SK-N-SH (cell line): ENCODE measurements around the gene KCNJ4. TPM values are rescaled to one million over a fixed set of nuclear protein-coding genes. Genes with fewer than 3 reads are reported as not detected.

ENCODE experiments used
- CTCF ChIA-PET: fragments of 300-600, 350-600 bp; formaldehyde crosslinking; extraction: SDS; loops from one replicate; lab custom pipeline; 2021; lab: Yijun Ruan, JAX
- POLR2A ChIA-PET: fragments of 350-600 bp; sonication (Branson Sonifier 250); formaldehyde crosslinking; extraction: SDS; loops from one replicate; lab custom pipeline; 2020; ENCODE audit warnings: antibody characterized with exemption, inconsistent platforms; lab: Yijun Ruan, JAX
- DNase-seq: peaks from one replicate; pipeline ENCODE4 v3.0.0; 2012
- H2AFZ ChIP-seq: fragments of 200-600 bp; sonication (generic); 2 replicates; pipeline ENCODE4 v1.8.1; 2016; ENCODE audit warnings: antibody characterized with exemption, mild to moderate bottlenecking, low read depth
- H3F3A ChIP-seq: fragments of 200-600 bp; sonication (generic); replicated peaks from 2 replicates; pipeline ENCODE3; 2016; ENCODE audit warnings: antibody characterized with exemption, mild to moderate bottlenecking; ENCODE audit not compliant: insufficient read depth
- H3K27ac ChIP-seq, 2 experiments: fragments of 200-500 bp in 1 of 2; fragments of 200-600 bp in 1 of 2; sonication (Bioruptor generic) in 1 of 2; sonication (generic), shearing (Covaris generic) in 1 of 2; 2 replicates each; pipeline versions ENCODE4 v1.5.1 to v1.6.1; 2014 to 2016; ENCODE audit warnings: low read depth in 2 of 2, inconsistent platforms in 1 of 2, low read length in 1 of 2, mild to moderate bottlenecking in 1 of 2, mixed read lengths in 1 of 2
- H3K27me3 ChIP-seq: fragments of 200-600 bp; sonication (generic), shearing (Covaris generic); 2 replicates; pipeline ENCODE4 v1.6.1; 2016; ENCODE audit warnings: mixed run types; ENCODE audit not compliant: insufficient read depth
- H3K36me3 ChIP-seq, 2 experiments: fragments of 200-500 bp in 1 of 2; fragments of 200-600 bp in 1 of 2; sonication (Bioruptor generic) in 1 of 2; sonication (generic) in 1 of 2; replicated peaks in 1 of 2; 2 replicates each; pipeline versions ENCODE3 to v1.5.1; 2014 to 2016; ENCODE audit warnings: low read length in 1 of 2, mild to moderate bottlenecking in 1 of 2; ENCODE audit not compliant: insufficient read depth in 2 of 2, control insufficient read depth in 1 of 2
- H3K4me1 ChIP-seq, 2 experiments: fragments of 200-500 bp in 1 of 2; fragments of 200-600 bp in 1 of 2; sonication (Bioruptor generic) in 1 of 2; sonication (generic), shearing (Covaris generic) in 1 of 2; 2 replicates each; pipeline versions ENCODE4 v1.5.1 to v1.6.1; 2014 to 2016; ENCODE audit warnings: low read depth in 1 of 2, low read length in 1 of 2, mixed run types in 1 of 2; ENCODE audit not compliant: insufficient read depth in 2 of 2, control insufficient read depth in 1 of 2
- H3K4me2 ChIP-seq: fragments of 200-600 bp; sonication (generic), shearing (Covaris generic); 2 replicates; pipeline ENCODE4 v1.6.1; 2017; ENCODE audit warnings: mixed run types
- H3K4me3 ChIP-seq, 2 experiments: fragments of 200-500 bp in 1 of 2; fragments of 200-600 bp in 1 of 2; sonication (Bioruptor generic) in 1 of 2; sonication (generic), shearing (Covaris generic) in 1 of 2; 2 replicates each; pipeline versions ENCODE4 v1.5.1 to v1.8.1; 2014 to 2016; ENCODE audit warnings: low read depth in 2 of 2, inconsistent platforms in 1 of 2, low read length in 1 of 2, mild to moderate bottlenecking in 1 of 2, mixed read lengths in 1 of 2, moderate library complexity in 1 of 2
- H3K79me2 ChIP-seq: fragments of 200-600 bp; sonication (generic); 2 replicates; pipeline ENCODE4 v1.8.1; 2017; ENCODE audit warnings: mild to moderate bottlenecking; ENCODE audit not compliant: insufficient read depth
- H3K9ac ChIP-seq: fragments of 200-600 bp; sonication (generic); 2 replicates; pipeline ENCODE4 v1.6.1; 2017; ENCODE audit warnings: mixed run types
- H3K9me2 ChIP-seq: fragments of 200-600 bp; sonication (generic); 2 replicates; pipeline ENCODE4 v1.6.1; 2017; ENCODE audit warnings: mixed run types
- H3K9me3 ChIP-seq: fragments of 200-600 bp; sonication (generic); 2 replicates; pipeline ENCODE4 v1.6.1; 2017; ENCODE audit warnings: mixed run types, mild to moderate bottlenecking, moderate library complexity
- H4K20me1 ChIP-seq: fragments of 200-600 bp; sonication (generic); 2 replicates; pipeline ENCODE4 v1.6.1; 2017; ENCODE audit warnings: mild to moderate bottlenecking, mixed run types; ENCODE audit not compliant: insufficient read depth
- CHD2 ChIP-seq: fragments of 150-350 bp; IDR thresholded peaks from 2 replicates; pipeline ENCODE4 v1.6.1; 2018; ENCODE audit warnings: low read length; ENCODE audit not compliant: partially characterized antibody
- ELF1 ChIP-seq: IDR thresholded peaks from 2 replicates; pipeline ENCODE4 v1.4.0; 2012
- EZH2phosphoT487 ChIP-seq: fragments of 200-600 bp; sonication (generic); IDR thresholded peaks from 2 replicates; pipeline ENCODE4 v1.6.1; 2017; ENCODE audit warnings: low read depth, mixed run types, mild to moderate bottlenecking, antibody characterized with exemption, moderate library complexity, borderline replicate concordance
- FOSL2 ChIP-seq: IDR thresholded peaks from 2 replicates; pipeline ENCODE4 v1.4.0; 2012; ENCODE audit warnings: low read depth, mild to moderate bottlenecking, moderate library complexity, borderline replicate concordance
- GABPA ChIP-seq: IDR thresholded peaks from 2 replicates; pipeline ENCODE4 v1.4.0; 2012; ENCODE audit warnings: low read depth, mild to moderate bottlenecking
- IRF3 ChIP-seq: fragments of 150-350 bp; IDR thresholded peaks from 2 replicates; pipeline ENCODE4 v1.6.1; 2016; ENCODE audit warnings: mild to moderate bottlenecking, low read depth, low read length
- MAX ChIP-seq: IDR thresholded peaks from 2 replicates; pipeline ENCODE4 v1.4.0; 2012; ENCODE audit warnings: low read depth
- NFIC ChIP-seq: IDR thresholded peaks from 2 replicates; pipeline ENCODE4 v1.4.0; 2012; ENCODE audit warnings: borderline replicate concordance
- NRF1 ChIP-seq: IDR thresholded peaks from 2 replicates; pipeline ENCODE4 v1.6.1; 2012; ENCODE audit warnings: low read depth, mild to moderate bottlenecking, low read length
- PBX3 ChIP-seq: IDR thresholded peaks from 2 replicates; pipeline ENCODE4; 2012
- POLR2AphosphoS5 ChIP-seq: IDR thresholded peaks from 2 replicates; pipeline ENCODE4 v1.6.1; 2012; ENCODE audit warnings: low read depth, low read length
- RFX5 ChIP-seq: IDR thresholded peaks from 2 replicates; pipeline ENCODE4 v1.6.1; 2012; ENCODE audit warnings: mild to moderate bottlenecking, improper control_type of control experiment, low read length
- RXRA ChIP-seq: IDR thresholded peaks from 2 replicates; pipeline ENCODE4 v1.4.0; 2012; ENCODE audit warnings: low read depth, mild to moderate bottlenecking, borderline replicate concordance
- SIN3A ChIP-seq: IDR thresholded peaks from 2 replicates; pipeline ENCODE4 v1.6.1; 2012; ENCODE audit warnings: low read depth, mild to moderate bottlenecking, low read length, moderate library complexity, borderline replicate concordance
- TAF1 ChIP-seq: IDR thresholded peaks from 2 replicates; pipeline ENCODE4 v1.6.1; 2012; ENCODE audit warnings: low read depth, mild to moderate bottlenecking, low read length, moderate library complexity, borderline replicate concordance
- TCF12 ChIP-seq: IDR thresholded peaks from 2 replicates; pipeline ENCODE4 v1.4.0; 2012
- USF1 ChIP-seq: IDR thresholded peaks from 2 replicates; pipeline ENCODE4 v1.4.0; 2012; ENCODE audit warnings: low read depth, borderline replicate concordance
- USF2 ChIP-seq: fragments of 150-350 bp; IDR thresholded peaks from 2 replicates; pipeline ENCODE4 v1.6.1; 2017; ENCODE audit warnings: antibody characterized with exemption, low read length, low read depth, borderline replicate concordance
- YY1 ChIP-seq: IDR thresholded peaks from 2 replicates; pipeline ENCODE4 v1.4.0; 2012; ENCODE audit warnings: low read depth, mild to moderate bottlenecking
- WGBS: methylation state at CpG from one replicate; pipeline ENCODE4 v1.1.6; 2017; ENCODE audit warnings: low lambda C conversion rate; 5-methylcytosine and 5-hydroxymethylcytosine counted together
- polyA plus RNA-seq, 3 experiments: library from polyadenylated mRNA; depleted of rRNA; stranded (reverse); fragments of >200 nt; gene quantifications; 2 replicates each; pipeline ENCODE4 v1.2.3, GENCODE V29; 2012

Gene KCNJ4
- polyA plus RNA-seq, 1 of the 3 experiments (the other 2 are of a cell fraction): not detected

GRCh38 chr22:38418589-38418988 is 36.4 kb downstream of the KCNJ4 start:
- no peaks in the 10 kb centered on the region for H4K20me1 ChIP-seq
- no peak overlapping the region for H2AFZ ChIP-seq
- no peak for DNase-seq
- H3K4me1 ChIP-seq: no peaks in the 10 kb centered on the region
- H3K27me3 ChIP-seq: no peaks in the 10 kb centered on the region
- no peaks in the 10 kb centered on the region for H3K9me2 ChIP-seq
- 82% methylated on average over 11 of the region's 14 CpGs for WGBS
- no peaks in the 10 kb centered on the region for H3K36me3 ChIP-seq
- H3F3A ChIP-seq: no peaks in the 10 kb centered on the region
- H3K4me2 ChIP-seq: no peak overlapping the region
- H3K4me3 ChIP-seq: no peak overlapping the region
- ChIA-PET CTCF (no interaction called here), POLR2A (no interaction called here)
- TF ChIP-seq NRF1 (no peak), IRF3 (no peak), ELF1 (no peak), NFIC (no peak), EZH2phosphoT487 (no peak), PBX3 (no peak), FOSL2 (no peak), POLR2AphosphoS5 (no peak), GABPA (no peak), SIN3A (no peak), USF1 (no peak), MAX (no peak), TCF12 (no peak), CHD2 (no peak), RXRA (no peak), YY1 (no peak), USF2 (no peak), TAF1 (no peak), RFX5 (no peak)
- H3K79me2 ChIP-seq: no peaks in the 10 kb centered on the region
- no peaks in the 10 kb centered on the region for H3K9me3 ChIP-seq
- H3K27ac ChIP-seq: no peak overlapping the region
- H3K9ac ChIP-seq: no peak overlapping the region
